HCT116 (cell line): ENCODE results near the gene STK32C.

Source experiments
- EZH2 ChIP-seq: fragments of 200-600 bp; sonication (generic); IDR thresholded peaks from 2 replicates; pipeline ENCODE4 v1.6.1; 2017; ENCODE audit warnings: antibody characterized with exemption, mixed run types
- EZH2phosphoT487 ChIP-seq: fragments of 200-600 bp; IDR thresholded peaks from 2 replicates; pipeline ENCODE4 v1.6.1; 2018; ENCODE audit warnings: antibody characterized with exemption, borderline replicate concordance
- FOSL1 ChIP-seq: IDR thresholded peaks from 2 replicates; pipeline ENCODE4 v1.6.1; 2012; ENCODE audit warnings: low read depth
- POLR2A ChIP-seq: IDR thresholded peaks from 2 replicates; pipeline ENCODE4 v1.7.0; 2011; ENCODE audit warnings: borderline replicate concordance; ENCODE audit not compliant: insufficient read depth, insufficient read length; ENCODE audit errors: extremely low read depth
- POLR2AphosphoS5 ChIP-seq: IDR thresholded peaks from 2 replicates; pipeline ENCODE4 v1.6.1; 2011; ENCODE audit warnings: mild to moderate bottlenecking, low read depth, low read length, moderate library complexity
- SIN3A ChIP-seq: IDR thresholded peaks from 2 replicates; pipeline ENCODE4 v1.6.1; 2012; ENCODE audit warnings: low read depth
- ZFX ChIP-seq: fragments of 450-650 bp; IDR thresholded peaks from 2 replicates; pipeline ENCODE4 v1.6.1; 2017
- ZNF274 ChIP-seq: fragments of 200-500 bp; sonication (Bioruptor generic); IDR thresholded peaks from 2 replicates; pipeline ENCODE4 v1.6.1; 2014; ENCODE audit warnings: mild to moderate bottlenecking, low read depth, low read length, inconsistent platforms
- TF ChIP-seq, protein P1 (sequence below): IDR thresholded peaks from 2 replicates; pipeline ENCODE4 v1.6.1; 2012; ENCODE audit warnings: low read depth
- TF ChIP-seq, protein P2 (sequence below), 3 experiments: fragments of 200-600 bp in 1 of 3; sonication (generic) in 1 of 3; IDR thresholded peaks in 2 of 3; conservative IDR thresholded peaks in 1 of 3; 2 replicates each; pipeline ENCODE4 v1.5.1; 2012 to 2017; ENCODE audit warnings: low read depth in 2 of 3, low read length in 2 of 3, antibody characterized with exemption in 1 of 3, borderline replicate concordance in 1 of 3, control low read depth in 1 of 3, mild to moderate bottlenecking in 1 of 3, mixed read lengths in 1 of 3, mixed run types in 1 of 3, moderate library complexity in 1 of 3; ENCODE audit not compliant: insufficient read depth in 1 of 3
- TF ChIP-seq, protein P3 (sequence below): IDR thresholded peaks from 2 replicates; pipeline ENCODE4 v1.6.1; 2012
- TF ChIP-seq, protein P4 (sequence below): IDR thresholded peaks from 2 replicates; pipeline ENCODE4 v1.6.1; 2012

DNA sequence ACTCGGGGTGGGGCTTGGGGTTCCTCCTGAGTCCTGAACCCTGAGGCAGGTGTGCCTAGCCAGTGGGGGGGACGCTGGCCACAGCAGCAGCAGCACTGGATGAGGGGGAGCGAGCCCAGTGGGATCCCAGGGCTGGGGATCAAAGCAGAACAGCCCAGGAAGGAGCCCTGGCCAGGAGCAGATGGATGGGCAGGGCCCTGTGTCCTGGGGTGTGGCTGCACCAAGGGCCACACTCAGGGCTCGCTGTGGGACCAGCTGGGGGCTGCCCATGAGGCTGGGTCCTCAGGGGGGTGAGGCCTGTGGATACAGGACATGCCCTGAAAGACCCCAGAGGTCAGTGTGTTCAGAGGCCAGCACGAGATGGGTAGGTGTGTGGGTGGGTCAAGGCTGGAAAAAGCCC is 50.9 kb downstream of the STK32C start:
- no peak for TF ChIP-seq POLR2AphosphoS5
- TF ChIP-seq, protein P1, sequence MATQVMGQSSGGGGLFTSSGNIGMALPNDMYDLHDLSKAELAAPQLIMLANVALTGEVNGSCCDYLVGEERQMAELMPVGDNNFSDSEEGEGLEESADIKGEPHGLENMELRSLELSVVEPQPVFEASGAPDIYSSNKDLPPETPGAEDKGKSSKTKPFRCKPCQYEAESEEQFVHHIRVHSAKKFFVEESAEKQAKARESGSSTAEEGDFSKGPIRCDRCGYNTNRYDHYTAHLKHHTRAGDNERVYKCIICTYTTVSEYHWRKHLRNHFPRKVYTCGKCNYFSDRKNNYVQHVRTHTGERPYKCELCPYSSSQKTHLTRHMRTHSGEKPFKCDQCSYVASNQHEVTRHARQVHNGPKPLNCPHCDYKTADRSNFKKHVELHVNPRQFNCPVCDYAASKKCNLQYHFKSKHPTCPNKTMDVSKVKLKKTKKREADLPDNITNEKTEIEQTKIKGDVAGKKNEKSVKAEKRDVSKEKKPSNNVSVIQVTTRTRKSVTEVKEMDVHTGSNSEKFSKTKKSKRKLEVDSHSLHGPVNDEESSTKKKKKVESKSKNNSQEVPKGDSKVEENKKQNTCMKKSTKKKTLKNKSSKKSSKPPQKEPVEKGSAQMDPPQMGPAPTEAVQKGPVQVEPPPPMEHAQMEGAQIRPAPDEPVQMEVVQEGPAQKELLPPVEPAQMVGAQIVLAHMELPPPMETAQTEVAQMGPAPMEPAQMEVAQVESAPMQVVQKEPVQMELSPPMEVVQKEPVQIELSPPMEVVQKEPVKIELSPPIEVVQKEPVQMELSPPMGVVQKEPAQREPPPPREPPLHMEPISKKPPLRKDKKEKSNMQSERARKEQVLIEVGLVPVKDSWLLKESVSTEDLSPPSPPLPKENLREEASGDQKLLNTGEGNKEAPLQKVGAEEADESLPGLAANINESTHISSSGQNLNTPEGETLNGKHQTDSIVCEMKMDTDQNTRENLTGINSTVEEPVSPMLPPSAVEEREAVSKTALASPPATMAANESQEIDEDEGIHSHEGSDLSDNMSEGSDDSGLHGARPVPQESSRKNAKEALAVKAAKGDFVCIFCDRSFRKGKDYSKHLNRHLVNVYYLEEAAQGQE, result no peak
- no peak for TF ChIP-seq EZH2phosphoT487
- no peak for TF ChIP-seq FOSL1
- no peak for TF ChIP-seq EZH2
- no peak for TF ChIP-seq SIN3A
- TF ChIP-seq, protein P2, sequence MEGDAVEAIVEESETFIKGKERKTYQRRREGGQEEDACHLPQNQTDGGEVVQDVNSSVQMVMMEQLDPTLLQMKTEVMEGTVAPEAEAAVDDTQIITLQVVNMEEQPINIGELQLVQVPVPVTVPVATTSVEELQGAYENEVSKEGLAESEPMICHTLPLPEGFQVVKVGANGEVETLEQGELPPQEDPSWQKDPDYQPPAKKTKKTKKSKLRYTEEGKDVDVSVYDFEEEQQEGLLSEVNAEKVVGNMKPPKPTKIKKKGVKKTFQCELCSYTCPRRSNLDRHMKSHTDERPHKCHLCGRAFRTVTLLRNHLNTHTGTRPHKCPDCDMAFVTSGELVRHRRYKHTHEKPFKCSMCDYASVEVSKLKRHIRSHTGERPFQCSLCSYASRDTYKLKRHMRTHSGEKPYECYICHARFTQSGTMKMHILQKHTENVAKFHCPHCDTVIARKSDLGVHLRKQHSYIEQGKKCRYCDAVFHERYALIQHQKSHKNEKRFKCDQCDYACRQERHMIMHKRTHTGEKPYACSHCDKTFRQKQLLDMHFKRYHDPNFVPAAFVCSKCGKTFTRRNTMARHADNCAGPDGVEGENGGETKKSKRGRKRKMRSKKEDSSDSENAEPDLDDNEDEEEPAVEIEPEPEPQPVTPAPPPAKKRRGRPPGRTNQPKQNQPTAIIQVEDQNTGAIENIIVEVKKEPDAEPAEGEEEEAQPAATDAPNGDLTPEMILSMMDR (IDR thresholded peaks at IDR 0.05 in 2 of 3, conservative IDR thresholded peaks at IDR 0.05 in 1 of 3; ENCODE audit: borderline replicate concordance in 1 of 3, insufficient read depth in 1 of 3, low read depth in 2 of 3, low read length in 2 of 3), result no peak
- TF ChIP-seq, protein P3, sequence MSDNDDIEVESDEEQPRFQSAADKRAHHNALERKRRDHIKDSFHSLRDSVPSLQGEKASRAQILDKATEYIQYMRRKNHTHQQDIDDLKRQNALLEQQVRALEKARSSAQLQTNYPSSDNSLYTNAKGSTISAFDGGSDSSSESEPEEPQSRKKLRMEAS, result no peak
- TF ChIP-seq ZNF274, result no peak
- TF ChIP-seq, protein P4, sequence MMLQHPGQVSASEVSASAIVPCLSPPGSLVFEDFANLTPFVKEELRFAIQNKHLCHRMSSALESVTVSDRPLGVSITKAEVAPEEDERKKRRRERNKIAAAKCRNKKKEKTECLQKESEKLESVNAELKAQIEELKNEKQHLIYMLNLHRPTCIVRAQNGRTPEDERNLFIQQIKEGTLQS, result no peak
- no peak for TF ChIP-seq POLR2A
- TF ChIP-seq ZFX, result no peak
